Mesendoderm (in vitro differentiated cells): Measurements from ENCODE around the gene FBLN1.
"Not testable (repeated sequence)": the region's sequence is repeated elsewhere in the genome, so short reads cannot be mapped to it uniquely, and the experiment has no call there.

ENCODE experiments used
- DNase-seq: peaks from one replicate; pipeline ENCODE4 v3.0.0; 2013
- H2AK5ac ChIP-seq: 2 replicates; pipeline ENCODE4 v1.6.1; 2013; ENCODE audit warnings: low read length, inconsistent platforms
- H2BK120ac ChIP-seq: 2 replicates; pipeline ENCODE4 v1.6.1; 2013; ENCODE audit warnings: low read depth, mild to moderate bottlenecking, low read length, moderate library complexity, mixed read lengths
- H2BK15ac ChIP-seq: replicated peaks from 2 replicates; pipeline ENCODE4 v1.6.1; 2013; ENCODE audit warnings: low read depth, mild to moderate bottlenecking, moderate library complexity
- H2BK5ac ChIP-seq: 2 replicates; pipeline ENCODE4 v1.6.1; 2013; ENCODE audit warnings: low read length, inconsistent platforms
- H3K18ac ChIP-seq: 2 replicates; pipeline ENCODE4 v1.6.1; 2013; ENCODE audit warnings: mild to moderate bottlenecking, low read length, mixed read lengths
- H3K23ac ChIP-seq: one replicate; pipeline ENCODE4 v1.6.1; 2013; ENCODE audit warnings: low read length
- H3K27ac ChIP-seq: 2 replicates; pipeline ENCODE4 v1.5.1; 2013; ENCODE audit warnings: low read depth, mild to moderate bottlenecking, inconsistent platforms, low read length, moderate library complexity
- H3K27me3 ChIP-seq: 2 replicates; pipeline ENCODE4 v1.6.1; 2013; ENCODE audit warnings: low read length, control low read depth, mild to moderate bottlenecking, inconsistent platforms; ENCODE audit not compliant: insufficient read depth, poor library complexity
- H3K36me3 ChIP-seq: 2 replicates; pipeline ENCODE4 v1.6.1; 2013; ENCODE audit warnings: low read length, inconsistent platforms; ENCODE audit not compliant: control insufficient read depth, insufficient read depth
- H3K4ac ChIP-seq: one replicate; pipeline ENCODE4 v1.6.1; 2013; ENCODE audit warnings: low read depth, mild to moderate bottlenecking, low read length, moderate library complexity
- H3K4me1 ChIP-seq: 2 replicates; pipeline ENCODE4 v1.6.1; 2013; ENCODE audit warnings: low read depth, low read length, inconsistent platforms; ENCODE audit not compliant: control insufficient read depth
- H3K4me2 ChIP-seq: 2 replicates; pipeline ENCODE4 v1.6.1; 2013; ENCODE audit warnings: low read length
- H3K4me3 ChIP-seq: 2 replicates; pipeline ENCODE4 v1.5.1; 2013; ENCODE audit warnings: mild to moderate bottlenecking, low read length
- H3K56ac ChIP-seq: one replicate; pipeline ENCODE4 v1.6.1; 2013; ENCODE audit warnings: low read length
- H3K79me1 ChIP-seq: 2 replicates; pipeline ENCODE4 v1.6.1; 2013; ENCODE audit warnings: low read length, inconsistent platforms
- H3K79me2 ChIP-seq: 2 replicates; pipeline ENCODE4 v1.6.1; 2013; ENCODE audit warnings: mild to moderate bottlenecking, low read length; ENCODE audit not compliant: control insufficient read depth, insufficient read depth
- H3K9ac ChIP-seq: 2 replicates; pipeline ENCODE4 v1.6.1; 2013; ENCODE audit warnings: low read length, inconsistent platforms
- H4K5ac ChIP-seq: one replicate; pipeline ENCODE4 v1.6.1; 2013; ENCODE audit warnings: low read length
- H4K8ac ChIP-seq: one replicate; pipeline ENCODE4 v1.6.1; 2013; ENCODE audit warnings: low read depth, mild to moderate bottlenecking, control low read depth, low read length, moderate library complexity
- WGBS: extraction: QIAGEN DNeasy Blood & Tissue Kit; methylation state at CpG from one replicate; pipeline ENCODE4 v1.1.7; 2013; ENCODE audit warnings: low lambda C conversion rate, missing lambda C conversion rate; ENCODE audit not compliant: insufficient coverage; ENCODE audit errors: extremely low coverage; 5-methylcytosine and 5-hydroxymethylcytosine counted together

FBLN1 gene

DNA sequence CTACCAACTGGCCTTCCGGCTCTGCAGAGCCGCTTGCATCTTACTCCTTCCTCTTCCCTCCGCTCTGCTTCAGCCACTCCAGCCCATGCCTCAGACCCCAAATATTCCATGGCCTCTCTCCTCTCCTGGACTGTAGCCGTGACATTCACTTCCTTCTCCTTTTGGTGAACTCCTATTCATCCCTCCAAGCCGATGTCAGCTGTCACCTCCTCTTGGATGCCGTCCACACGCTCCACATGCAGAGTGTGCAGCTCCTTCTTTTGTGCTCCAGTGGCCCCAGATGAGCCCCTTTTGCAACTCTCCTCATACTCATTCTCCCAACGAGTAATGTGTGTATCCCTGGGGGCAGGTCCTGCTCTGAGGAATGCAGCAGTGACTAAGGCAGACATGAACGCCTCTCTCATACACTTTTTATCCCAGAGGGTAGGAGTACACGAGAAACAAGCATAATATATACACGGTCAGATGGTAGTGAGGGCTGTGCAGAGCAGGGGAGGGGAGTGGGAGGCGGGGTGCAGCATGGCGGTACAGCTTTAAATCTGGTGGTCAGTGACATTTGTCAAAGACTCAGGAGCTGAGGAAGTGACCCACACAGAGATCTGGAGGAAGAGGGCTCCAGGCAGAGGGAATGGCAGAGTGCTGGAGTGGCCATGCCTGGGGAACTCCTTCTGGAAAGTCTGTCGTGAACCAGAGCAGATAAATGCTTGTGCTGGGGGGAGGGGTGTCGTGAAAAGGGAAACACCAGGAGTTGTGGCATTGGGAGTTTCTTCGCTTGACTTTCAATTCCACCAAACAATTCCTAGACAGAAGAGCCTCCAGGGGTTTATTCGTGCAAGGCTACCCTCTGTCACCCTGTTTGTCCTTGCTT lies 85.2 kb downstream of the FBLN1 start:
- no peak overlapping the region for H3K4me2 ChIP-seq
- H3K23ac ChIP-seq, result no peak overlapping the region
- WGBS, result no CpG with 5 or more reads among the region's 17 CpGs
- H3K4me1 ChIP-seq, result no peaks in the 10 kb centered on the region
- no peaks in the 10 kb centered on the region for H3K36me3 ChIP-seq
- no peak overlapping the region for H2BK120ac ChIP-seq
- no peaks in the 10 kb centered on the region for H3K79me1 ChIP-seq
- H2BK15ac ChIP-seq, result no peak overlapping the region
- no peak overlapping the region for H3K27ac ChIP-seq
- no peak overlapping the region for H3K4me3 ChIP-seq
- no peaks in the 10 kb centered on the region for H3K79me2 ChIP-seq
- no peak for DNase-seq
- no peak overlapping the region for H2AK5ac ChIP-seq
- H4K5ac ChIP-seq, result no peak overlapping the region
- H3K27me3 ChIP-seq, result no peaks in the 10 kb centered on the region
- H4K8ac ChIP-seq, result no peak overlapping the region
- H3K56ac ChIP-seq, result no peak overlapping the region
- H3K18ac ChIP-seq, result no peak overlapping the region
- H2BK5ac ChIP-seq, result no peak overlapping the region
- no peak overlapping the region for H3K9ac ChIP-seq
- no peak overlapping the region for H3K4ac ChIP-seq

- H4K8ac ChIP-seq, result no peak overlapping the region
- H3K4me2 ChIP-seq, result no peak overlapping the region
- no peaks in the 10 kb centered on the region for H3K4me1 ChIP-seq
- H3K23ac ChIP-seq, result no peak overlapping the region
- H3K18ac ChIP-seq, result no peak overlapping the region
- H3K27ac ChIP-seq, result no peak overlapping the region
- H2AK5ac ChIP-seq, result no peak overlapping the region
- H4K5ac ChIP-seq, result no peak overlapping the region
- H3K9ac ChIP-seq, result no peak overlapping the region
- H3K36me3 ChIP-seq, result no peaks in the 10 kb centered on the region
- H3K4me3 ChIP-seq, result no peak overlapping the region
- DNase-seq, result no peak
- H3K4ac ChIP-seq, result no peak overlapping the region
- no peaks in the 10 kb centered on the region for H3K79me2 ChIP-seq
- no peaks in the 10 kb centered on the region for H3K79me1 ChIP-seq
- no peak overlapping the region for H2BK5ac ChIP-seq
- no peak overlapping the region for H2BK120ac ChIP-seq
- H3K27me3 ChIP-seq, result no peaks in the 10 kb centered on the region
- no CpG with 5 or more reads among the region's 8 CpGs for WGBS
- H3K56ac ChIP-seq, result no peak overlapping the region
- H2BK15ac ChIP-seq, result no peak overlapping the region
These were observed 86.9 kb downstream of the FBLN1 start for GRCh38 chr22:45589556-45589955.

- Histone ChIP-seq H2BK120ac (no peak overlapping the region), H2AK5ac (no peak overlapping the region), H4K8ac (no peak overlapping the region), H3K36me3 (no peaks in the 10 kb centered on the region), H3K27me3 (no peaks in the 10 kb centered on the region), H2BK15ac (no peak overlapping the region), H2BK5ac (no peak overlapping the region), H3K4me3 (no peak overlapping the region), H3K56ac (no peak overlapping the region), H3K9ac (no peak overlapping the region), H3K4me2 (no peak overlapping the region), H3K79me2 (no peaks in the 10 kb centered on the region), H3K27ac (no peak overlapping the region), H3K23ac (no peak overlapping the region), H4K5ac (no peak overlapping the region), H3K18ac (no peak overlapping the region), H3K4ac (no peak overlapping the region), H3K4me1 (no peaks in the 10 kb centered on the region), H3K79me1 (no peaks in the 10 kb centered on the region)
- DNase-seq, result no peak
- no CpG with 5 or more reads among the region's 13 CpGs for WGBS
These were observed 87.6 kb downstream of the FBLN1 start for GRCh38 chr22:45590262-45590661.

- no CpG with 5 or more reads among the region's 26 CpGs for WGBS
- H2AK5ac ChIP-seq, H3K79me2 ChIP-seq, H3K4me1 ChIP-seq, H3K4me2 ChIP-seq, H4K8ac ChIP-seq, H3K27ac ChIP-seq, H3K27me3 ChIP-seq, H2BK15ac ChIP-seq, DNase-seq, H3K56ac ChIP-seq, H3K4me3 ChIP-seq, H2BK120ac ChIP-seq, H3K23ac ChIP-seq, H3K18ac ChIP-seq, H4K5ac ChIP-seq, H3K9ac ChIP-seq, H3K4ac ChIP-seq, H3K36me3 ChIP-seq, H3K79me1 ChIP-seq, H2BK5ac ChIP-seq: not testable (repeated sequence)
These were observed 89.0 kb downstream of the FBLN1 start for GRCh38 chr22:45591633-45592213.

GRCh38 chr22:45594123-45594941 lies 91.6 kb downstream of the FBLN1 start:
- no peak overlapping the region for H2BK5ac ChIP-seq
- H2BK120ac ChIP-seq, result no peak overlapping the region
- no peaks in the 10 kb centered on the region for H3K79me1 ChIP-seq
- no peaks in the 10 kb centered on the region for H3K79me2 ChIP-seq
- H3K4ac ChIP-seq, result no peak overlapping the region
- no peaks in the 10 kb centered on the region for H3K27me3 ChIP-seq
- DNase-seq, result no peak
- no peak overlapping the region for H4K5ac ChIP-seq
- no peak overlapping the region for H3K23ac ChIP-seq
- H3K27ac ChIP-seq, result no peak overlapping the region
- H3K4me2 ChIP-seq, result no peak overlapping the region
- no peak overlapping the region for H3K4me3 ChIP-seq
- no peak overlapping the region for H2BK15ac ChIP-seq
- H3K36me3 ChIP-seq, result no peaks in the 10 kb centered on the region
- no peaks in the 10 kb centered on the region for H3K4me1 ChIP-seq
- no CpG with 5 or more reads among the region's 8 CpGs for whole genome bisulfite sequencing
- H3K9ac ChIP-seq, result no peak overlapping the region
- no peak overlapping the region for H4K8ac ChIP-seq
- H2AK5ac ChIP-seq, result no peak overlapping the region
- no peak overlapping the region for H3K18ac ChIP-seq
- H3K56ac ChIP-seq, result no peak overlapping the region
